Mesodermal cell (in vitro differentiated cells): ENCODE measurements around the gene GPBP1L1.

Experiments used
- H3K27ac ChIP-seq: 2 replicates; pipeline ENCODE4 v1.7.0; 2013; ENCODE audit warnings: mild to moderate bottlenecking, low read depth, low read length, moderate library complexity; ENCODE audit not compliant: severe bottlenecking
- H3K36me3 ChIP-seq: 2 replicates; pipeline ENCODE4 v1.7.1; 2013; ENCODE audit warnings: mild to moderate bottlenecking, low read length, moderate library complexity; ENCODE audit not compliant: control insufficient read depth, insufficient read depth
- H3K4me1 ChIP-seq: one replicate; pipeline ENCODE4 v1.7.1; 2013; ENCODE audit warnings: mild to moderate bottlenecking, low read length; ENCODE audit not compliant: insufficient read depth, control insufficient read depth, poor library complexity, severe bottlenecking
- H3K4me3 ChIP-seq: 2 replicates; pipeline ENCODE4 v1.7.0; 2013; ENCODE audit warnings: low read length, control low read depth, mild to moderate bottlenecking; ENCODE audit not compliant: insufficient read depth, poor library complexity, severe bottlenecking; ENCODE audit errors: extremely low read depth
- H3K9me3 ChIP-seq: 2 replicates; pipeline ENCODE4 v1.7.1; 2013; ENCODE audit warnings: mild to moderate bottlenecking, low read length, moderate library complexity; ENCODE audit not compliant: control insufficient read depth
- WGBS, 2 experiments: methylation state at CpG; one replicate each; pipeline ENCODE4 v1.1.5; 2013; ENCODE audit warnings: missing lambda C conversion rate in 2 of 2; ENCODE audit not compliant: insufficient coverage in 2 of 2; 5-methylcytosine and 5-hydroxymethylcytosine counted together

GPBP1L1 gene

GRCh38 chr1:45640293-45640692 is 46.0 kb downstream of the GPBP1L1 start:
- Histone ChIP-seq H3K4me3 (no peak overlapping the region), H3K9me3 (no peaks in the 10 kb centered on the region), H3K27ac (no peak overlapping the region), H3K4me1 (no peaks in the 10 kb centered on the region), H3K36me3 (peaks cover 92% of the 10 kb centered on the region)
- WGBS, 2 experiments, result 100% methylated on average over 1 of the region's 1 CpG

- no peaks in the 10 kb centered on the region for H3K4me1 ChIP-seq
- H3K9me3 ChIP-seq, result no peaks in the 10 kb centered on the region
- no peak overlapping the region for H3K27ac ChIP-seq
- WGBS, 2 experiments, result no CpG with 5 or more reads among the region's 1 CpG
- H3K4me3 ChIP-seq, result no peak overlapping the region
- H3K36me3 ChIP-seq, result peaks cover 98% of the 10 kb centered on the region
Measured at GRCh38 chr1:45635211-45635610, 51.1 kb downstream of the GPBP1L1 start.

GRCh38 chr1:45630429-45630828 is 55.9 kb downstream of the GPBP1L1 start:
- no peaks in the 10 kb centered on the region for H3K9me3 ChIP-seq
- H3K4me3 ChIP-seq, result no peak overlapping the region
- 100% methylated on average over 1 of the region's 1 CpG; no CpG with 5 or more reads in 1 of the 2 experiments for WGBS, 2 experiments
- H3K36me3 ChIP-seq, result peaks cover 85% of the 10 kb centered on the region
- no peaks in the 10 kb centered on the region for H3K4me1 ChIP-seq
- no peak overlapping the region for H3K27ac ChIP-seq

- Histone ChIP-seq H3K4me1 (no peaks in the 10 kb centered on the region), H3K27ac (no peak overlapping the region), H3K9me3 (no peaks in the 10 kb centered on the region), H3K36me3 (peaks cover 80% of the 10 kb centered on the region), H3K4me3 (no peak overlapping the region)
Measured at GRCh38 chr1:45629035-45629434, 57.3 kb downstream of the GPBP1L1 start.

- H3K27ac ChIP-seq, result no peak within 1 kb of the TSS
- WGBS, 2 experiments, result 74 to 81% methylated on average over 4 of the region's 4 CpGs
- H3K4me3 ChIP-seq, result no peak within 1 kb of the TSS
- no peaks in the 10 kb centered on the region for H3K4me1 ChIP-seq
- peaks cover 56% of the 10 kb centered on the region for H3K36me3 ChIP-seq
- H3K9me3 ChIP-seq, result no peaks in the 10 kb centered on the region
Measured at GRCh38 chr1:45623972-45624371, 62.4 kb downstream of the GPBP1L1 start, which contains the start of gene CCDC17. TSS of gene CCDC17 (minus strand) at chr1:45624054. CDS start at chr1:45623909, 145 bp downstream.

GRCh38 chr1:45622524-45623394 is 63.6 kb downstream of the GPBP1L1 start:
- 96% methylated on average over 77 to 78 of the region's 78 CpGs for WGBS, 2 experiments
- Histone ChIP-seq H3K9me3 (no peaks in the 10 kb centered on the region), H3K27ac (no peak overlapping the region), H3K36me3 (peaks cover 59% of the 10 kb centered on the region), H3K4me3 (no peak overlapping the region), H3K4me1 (no peaks in the 10 kb centered on the region)

GRCh38 chr1:45621895-45622523 is 64.3 kb downstream of the GPBP1L1 start:
- Histone ChIP-seq H3K9me3 (no peaks in the 10 kb centered on the region), H3K4me1 (no peaks in the 10 kb centered on the region), H3K4me3 (no peak overlapping the region), H3K27ac (peak overlapping the region; percentile 49), H3K36me3 (peaks cover 63% of the 10 kb centered on the region)
- WGBS, 2 experiments, result 93% methylated on average over 16 of the region's 18 CpGs

- Histone ChIP-seq H3K4me1 (no peaks in the 10 kb centered on the region), H3K27ac (peak overlapping the region; percentile 49), H3K4me3 (no peak overlapping the region), H3K36me3 (peaks cover 63% of the 10 kb centered on the region), H3K9me3 (no peaks in the 10 kb centered on the region)
- WGBS, 2 experiments, result 90 to 94% methylated on average over 3 of the region's 3 CpGs
Measured at GRCh38 chr1:45621501-45621836, 64.9 kb downstream of the GPBP1L1 start.

- Histone ChIP-seq H3K36me3 (peaks cover 65% of the 10 kb centered on the region), H3K9me3 (no peaks in the 10 kb centered on the region), H3K27ac (peak overlapping the region; percentile 49), H3K4me1 (no peaks in the 10 kb centered on the region), H3K4me3 (no peak overlapping the region)
- 92 to 96% methylated on average over 15 to 16 of the region's 17 CpGs for WGBS, 2 experiments
Measured at GRCh38 chr1:45620588-45621500, 65.5 kb downstream of the GPBP1L1 start.

- Histone ChIP-seq H3K4me1 (no peaks in the 10 kb centered on the region), H3K4me3 (no peak overlapping the region), H3K9me3 (no peaks in the 10 kb centered on the region), H3K36me3 (peaks cover 71% of the 10 kb centered on the region), H3K27ac (no peak overlapping the region)
- 78 to 81% methylated on average over 5 to 8 of the region's 8 CpGs for WGBS, 2 experiments
Measured at GRCh38 chr1:45619149-45619921, 67.0 kb downstream of the GPBP1L1 start.
